Retinal pigment epithelial cell (primary cell): ENCODE results near the gene PDE2A.

Experiments
- DNase-seq: peaks from one replicate; pipeline ENCODE4 v3.0.0-alpha.2; 2010; ENCODE audit warnings: low read depth
- H3K4me3 ChIP-seq: 2 replicates; pipeline ENCODE4 v1.5.1; 2011; ENCODE audit warnings: mild to moderate bottlenecking, low read length, control low read depth, moderate library complexity
- CTCF ChIP-seq: conservative IDR thresholded peaks from 2 replicates; pipeline ENCODE4 v1.5.1; 2011; ENCODE audit warnings: low read depth, low read length, control low read depth, inconsistent platforms

Gene PDE2A

GRCh38 chr11:72652873-72653630 is 21.2 kb downstream of the PDE2A start:
- DNase-seq, result no peak
- no peak overlapping the region for H3K4me3 ChIP-seq
- no peak for TF ChIP-seq CTCF

- no peak for DNase-seq
- no peak overlapping the region for H3K4me3 ChIP-seq
- no peak for TF ChIP-seq CTCF
Observed at GRCh38 chr11:72652133-72652532, 22.1 kb downstream of the PDE2A start.

GRCh38 chr11:72649215-72649976 is 24.8 kb downstream of the PDE2A start:
- no peak for TF ChIP-seq CTCF
- H3K4me3 ChIP-seq, result no peak overlapping the region
- DNase-seq, result no peak

- no peak for TF ChIP-seq CTCF
- H3K4me3 ChIP-seq, result no peak overlapping the region
- no peak for DNase-seq
Observed at GRCh38 chr11:72648384-72649136, 25.7 kb downstream of the PDE2A start.

- no peak for DNase-seq
- H3K4me3 ChIP-seq, result no peak overlapping the region
- TF ChIP-seq CTCF, result no peak
Observed at GRCh38 chr11:72647882-72648281, 26.3 kb downstream of the PDE2A start.

GRCh38 chr11:72646472-72646871 is 27.8 kb downstream of the PDE2A start:
- H3K4me3 ChIP-seq, result no peak overlapping the region
- no peak for TF ChIP-seq CTCF
- DNase-seq, result no peak
